Measurements from ENCODE around the gene C2orf76.
A peak's percentile ranks its signal among the peaks of the same experiment; 100 is the strongest.

The C2orf76 gene

GRCh38 chr2:119409506-119409905, 42.9 kb upstream of the C2orf76 start:
- H3K9me2 ChIP-seq (replicated peaks; ENCODE audit: low read depth, low read length) = no peaks in the 10 kb centered on the region
- no peaks in the 10 kb centered on the region for H3K9me3 ChIP-seq (ENCODE audit: insufficient read depth, low read depth, low read length)
- no peak overlapping the region for H2AFZ ChIP-seq (ENCODE audit: low read length)
- no peak overlapping the region for H3K9ac ChIP-seq (ENCODE audit: low read depth, low read length, poor library complexity, severe bottlenecking)
- H4K20me1 ChIP-seq (ENCODE audit: insufficient read depth, low read length, poor library complexity, severe bottlenecking) = no peaks in the 10 kb centered on the region
- H3K4me2 ChIP-seq (ENCODE audit: low read depth, low read length, poor library complexity, severe bottlenecking) = no peak overlapping the region
- H3F3A ChIP-seq (ENCODE audit: low read depth) = no peaks in the 10 kb centered on the region
- H3K4me1 ChIP-seq (ENCODE audit: insufficient read depth, low read length, poor library complexity, severe bottlenecking) = peaks cover 5% of the 10 kb centered on the region
- H3K4me3 ChIP-seq (ENCODE audit: low read length, poor library complexity, severe bottlenecking) = no peak overlapping the region
- no peak for TF ChIP-seq CTCF (conservative IDR thresholded peaks at IDR 0.05; ENCODE audit: low read length)
- no peak for TF ChIP-seq EZH2phosphoT487 (IDR thresholded peaks at IDR 0.05; ENCODE audit: borderline replicate concordance)
- no peaks in the 10 kb centered on the region for H3K27me3 ChIP-seq (ENCODE audit: insufficient read depth, low read length, poor library complexity, severe bottlenecking)
- H3K36me3 ChIP-seq (ENCODE audit: insufficient read depth, low read length) = no peaks in the 10 kb centered on the region
- no peaks in the 10 kb centered on the region for H3K79me2 ChIP-seq (ENCODE audit: insufficient read depth, low read length)

GRCh38 chr2:119408221-119408619, 41.6 kb upstream of the C2orf76 start:
- Histone ChIP-seq H3K9ac (ENCODE audit: low read depth, low read length, poor library complexity, severe bottlenecking) (no peak overlapping the region), H3K27me3 (ENCODE audit: insufficient read depth, low read length, poor library complexity, severe bottlenecking) (no peaks in the 10 kb centered on the region), H3F3A (ENCODE audit: low read depth) (no peaks in the 10 kb centered on the region), H3K9me3 (ENCODE audit: insufficient read depth, low read depth, low read length) (no peaks in the 10 kb centered on the region), H2AFZ (ENCODE audit: low read length) (no peak overlapping the region), H4K20me1 (ENCODE audit: insufficient read depth, low read length, poor library complexity, severe bottlenecking) (no peaks in the 10 kb centered on the region), H3K36me3 (ENCODE audit: insufficient read depth, low read length) (no peaks in the 10 kb centered on the region), H3K4me2 (ENCODE audit: low read depth, low read length, poor library complexity, severe bottlenecking) (no peak overlapping the region), H3K4me3 (ENCODE audit: low read length, poor library complexity, severe bottlenecking) (no peak overlapping the region), H3K9me2 (replicated peaks; ENCODE audit: low read depth, low read length) (no peaks in the 10 kb centered on the region), H3K79me2 (ENCODE audit: insufficient read depth, low read length) (no peaks in the 10 kb centered on the region), H3K4me1 (ENCODE audit: insufficient read depth, low read length, poor library complexity, severe bottlenecking) (no peaks in the 10 kb centered on the region)
- TF ChIP-seq EZH2phosphoT487 (IDR thresholded peaks at IDR 0.05; ENCODE audit: borderline replicate concordance) (no peak), CTCF (conservative IDR thresholded peaks at IDR 0.05; ENCODE audit: low read length) (no peak)

GRCh38 chr2:119407430-119408220, 41.0 kb upstream of the C2orf76 start:
- H3K4me2 ChIP-seq (ENCODE audit: low read depth, low read length, poor library complexity, severe bottlenecking) = no peak overlapping the region
- H3K4me1 ChIP-seq (ENCODE audit: insufficient read depth, low read length, poor library complexity, severe bottlenecking) = no peaks in the 10 kb centered on the region

More at GRCh38 chr2:119407430-119408220, 41.0 kb upstream of the C2orf76 start:
- Histone ChIP-seq H3K9ac (ENCODE audit: low read depth, low read length, poor library complexity, severe bottlenecking) (no peak overlapping the region), H3K4me3 (ENCODE audit: low read length, poor library complexity, severe bottlenecking) (no peak overlapping the region), H3K79me2 (ENCODE audit: insufficient read depth, low read length) (no peaks in the 10 kb centered on the region), H3K9me2 (replicated peaks; ENCODE audit: low read depth, low read length) (no peaks in the 10 kb centered on the region), H3K27me3 (ENCODE audit: insufficient read depth, low read length, poor library complexity, severe bottlenecking) (no peaks in the 10 kb centered on the region), H3K9me3 (ENCODE audit: insufficient read depth, low read depth, low read length) (no peaks in the 10 kb centered on the region), H2AFZ (ENCODE audit: low read length) (no peak overlapping the region), H4K20me1 (ENCODE audit: insufficient read depth, low read length, poor library complexity, severe bottlenecking) (no peaks in the 10 kb centered on the region), H3K36me3 (ENCODE audit: insufficient read depth, low read length) (no peaks in the 10 kb centered on the region), H3F3A (ENCODE audit: low read depth) (no peaks in the 10 kb centered on the region)
- TF ChIP-seq EZH2phosphoT487 (IDR thresholded peaks at IDR 0.05; ENCODE audit: borderline replicate concordance) (no peak), CTCF (conservative IDR thresholded peaks at IDR 0.05; ENCODE audit: low read length) (peak; percentile 81)
